Left colon (tissue), 2 donors: ENCODE results near the gene DCAF15. TPM values are rescaled to one million over a fixed set of nuclear protein-coding genes. Genes with fewer than 3 reads are reported as not detected.
A peak's percentile ranks its signal among the peaks of the same experiment; 100 is the strongest.
"Not testable (repeated sequence)": the region's sequence is repeated elsewhere in the genome, so short reads cannot be mapped to it uniquely, and the experiment has no call there.

Experiments
- ATAC-seq: fragments of 200-7000 bp; cut with Tn5 transposase; one replicate; pipeline ENCODE4 v1.9.1; 2020; ENCODE audit warnings: mild to moderate bottlenecking, moderate library complexity
- DNase-seq, 2 donors: peaks; one replicate each; pipeline ENCODE4 v3.0.0-alpha.2; 2020
- intact Hi-C, 2 donors: fragments of 100-400 bp; cut with DNase I in 1 of 2; cut with micrococcal nuclease in 1 of 2; formaldehyde crosslinking; loops; one replicate each; pipeline versions ENCODE4 v1.11.2 to v1.14.0; 2022; cut with DNase I, micrococcal nuclease
- long read RNA-seq: library from polyadenylated mRNA; unstranded; transcript quantifications from one replicate; pipeline ENCODE4 v2.0.0, GENCODE V29; 2021
- total RNA-seq, 2 donors: library from RNA; stranded (reverse); fragmentation: NEBNext Ultra II Directional; extraction: Animal tissue kit (Norgen Biotek cat#: 25700); gene quantifications; one replicate each; pipeline ENCODE4 v1.2.1, GENCODE V29; 2021
- donor health status: DM: no; HTN: no; CAD: no.
- donor health status: DM: yes; HTN: yes; CAD: no.

Gene DCAF15
- total RNA-seq: 10 to 100 TPM; 30.5 to 33.9 TPM
- long read RNA-seq, partial matches to known transcripts: 1 of 2 reads
- long read RNA-seq, other reads (novel, unspliced or antisense): 1 of 2 reads

- DNase-seq (peak; percentile 99 to 100), ATAC-seq (peak; percentile 91)
- intact Hi-C loops: no loop called here
These were observed at the start of gene DCAF15 for GRCh38 chr19:13952154-13952930. DCAF15 (plus strand) TSS chr19:13952509; CDS start chr19:13952513, 4 bp downstream.

GRCh38 chr19:13902993-13903555 lies 49.2 kb upstream of the DCAF15 start:
- intact Hi-C loops: no loop called here
- DNase-seq: no peak
- no peak for ATAC-seq

- ATAC-seq: peak; percentile 91
- intact Hi-C loops: no loop called here
- DNase-seq: peak; percentile 94 to 96
These were observed 46.4 kb upstream of the DCAF15 start, which contains the start of the genes BRME1 and CC2D1A for GRCh38 chr19:13905634-13906520. BRME1 (minus strand) TSS chr19:13906117; CDS start chr19:13904892, 1,225 bp downstream. CC2D1A (plus strand) TSS chr19:13906201; CDS start chr19:13906442, 241 bp downstream.

GRCh38 chr19:13906521-13906904 lies 45.8 kb upstream of the DCAF15 start:
- peak; percentile 79 to 84 for DNase-seq

GRCh38 chr19:13906910-13907309 lies 45.4 kb upstream of the DCAF15 start:
- DNase-seq (no peak), ATAC-seq (no peak)
- intact Hi-C loops: no loop called here

More at GRCh38 chr19:13906521-13906904, 45.8 kb upstream of the DCAF15 start:
- peak; percentile 82 for ATAC-seq
- intact Hi-C loops: no loop called here

GRCh38 chr19:13908674-13909073 lies 43.6 kb upstream of the DCAF15 start:
- no peak for ATAC-seq
- intact Hi-C loops: no loop called here

GRCh38 chr19:13909430-13909829 lies 42.9 kb upstream of the DCAF15 start:
- DNase-seq (peak; percentile 66 to 80), ATAC-seq (peak; percentile 61)
- intact Hi-C loops: no loop called here

More at GRCh38 chr19:13908674-13909073, 43.6 kb upstream of the DCAF15 start:
- no peak for DNase-seq

- ATAC-seq (no peak), DNase-seq (no peak)
- intact Hi-C loops: no loop called here
These were observed 39.0 kb upstream of the DCAF15 start for GRCh38 chr19:13913352-13913751.

GRCh38 chr19:13914777-13915176 lies 37.5 kb upstream of the DCAF15 start:
- DNase-seq (no peak), ATAC-seq (no peak)
- intact Hi-C loops: no loop called here

- ATAC-seq (no peak), DNase-seq (no peak)
- intact Hi-C loops: no loop called here
These were observed 34.4 kb upstream of the DCAF15 start for GRCh38 chr19:13917888-13918406.

GRCh38 chr19:13918726-13919411 lies 33.4 kb upstream of the DCAF15 start:
- intact Hi-C loops: no loop called here
- peak; percentile 11 for ATAC-seq
- DNase-seq: no peak

- intact Hi-C loops: no loop called here
- DNase-seq (no peak), ATAC-seq (no peak)
These were observed 31.8 kb upstream of the DCAF15 start for GRCh38 chr19:13920524-13920923.

- peak; percentile 61 for ATAC-seq
- intact Hi-C loops: no loop called here
- no peak for DNase-seq
These were observed 31.2 kb upstream of the DCAF15 start for GRCh38 chr19:13920940-13921747.

- ATAC-seq, intact Hi-C loops, DNase-seq: not testable (repeated sequence)
These were observed 30.2 kb upstream of the DCAF15 start for GRCh38 chr19:13922118-13922517.

GRCh38 chr19:13923194-13923987 lies 28.9 kb upstream of the DCAF15 start:
- DNase-seq (no peak), ATAC-seq (no peak)
- intact Hi-C loops: no loop called here

- intact Hi-C loops: no loop called here
- no peak for DNase-seq
- no peak for ATAC-seq
These were observed 26.3 kb upstream of the DCAF15 start for GRCh38 chr19:13926010-13926409.

- intact Hi-C loops: no loop called here
- ATAC-seq: no peak
- DNase-seq: no peak
These were observed 25.6 kb upstream of the DCAF15 start for GRCh38 chr19:13926715-13927114.
